ENCODE results near the gene COQ3. TPM values are rescaled to one million over a fixed set of nuclear protein-coding genes. Genes with fewer than 3 reads are reported as not detected.

Gene COQ3
- total and polyA plus RNA-seq, 2 of the 8 experiments (the other 6 are each of a cell fraction or from before 2014, with no cell fraction given) = 8.4 to 16.2 TPM

DNA sequence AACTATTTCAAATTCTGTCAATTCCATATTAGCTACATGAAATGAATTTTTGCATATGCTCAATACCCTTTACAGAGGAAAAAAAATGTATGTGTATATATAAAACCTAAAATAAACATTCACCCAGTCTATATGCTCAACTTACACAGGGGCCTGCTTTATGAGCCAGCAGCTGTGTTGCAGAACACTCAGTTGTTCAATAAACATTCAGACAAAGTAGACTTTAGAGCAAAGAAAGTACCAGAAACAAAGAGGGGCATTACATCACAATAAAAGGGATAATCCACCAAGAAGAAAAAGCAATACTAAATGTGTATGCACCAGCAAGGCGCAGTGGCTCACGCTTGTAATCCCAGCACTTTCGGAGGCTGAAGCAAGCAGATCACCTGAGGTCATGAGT, 9.5 kb downstream of the COQ3 start (continued):
- TF ChIP-seq EP300 (IDR thresholded peaks at IDR 0.05; ENCODE audit: borderline replicate concordance in 1 of 2, low read depth in 2 of 2, low read length in 2 of 2) = no peak
- no peak for TF ChIP-seq CREB1 (IDR thresholded peaks at IDR 0.05)
- TF ChIP-seq CBX5 (IDR thresholded peaks at IDR 0.05; ENCODE audit: low read depth, low read length) = no peak
- TF ChIP-seq POLR2AphosphoS5 (IDR thresholded peaks at IDR 0.05; ENCODE audit: low read depth, low read length) = no peak
- TF ChIP-seq GABPA (IDR thresholded peaks at IDR 0.05; ENCODE audit: borderline replicate concordance, insufficient read depth, low read length) = no peak

Measured in H1 (cell line).